GM12873 (cell line): ENCODE measurements around the gene ZNF366.

Experiments used
- CTCF ChIP-seq: IDR thresholded peaks from 2 replicates; pipeline ENCODE4 v1.5.1; 2012; ENCODE audit warnings: low read depth, mild to moderate bottlenecking, moderate library complexity, low read length, control low read depth; ENCODE audit not compliant: insufficient read depth; ENCODE audit errors: missing control alignments

Gene ZNF366

GRCh38 chr5:72433522-72433921 lies 73.7 kb downstream of the ZNF366 start:
- no peak for TF ChIP-seq CTCF

- no peak for TF ChIP-seq CTCF
These were observed 78.5 kb downstream of the ZNF366 start for GRCh38 chr5:72428669-72429068.

- TF ChIP-seq CTCF = no peak
These were observed 79.4 kb downstream of the ZNF366 start for GRCh38 chr5:72427488-72428437.

GRCh38 chr5:72427016-72427415 lies 80.2 kb downstream of the ZNF366 start:
- no peak for TF ChIP-seq CTCF

GRCh38 chr5:72426019-72426418 lies 81.2 kb downstream of the ZNF366 start:
- no peak for TF ChIP-seq CTCF

GRCh38 chr5:72418271-72418670 lies 88.9 kb downstream of the ZNF366 start:
- no peak for TF ChIP-seq CTCF

- no peak for TF ChIP-seq CTCF
These were observed 89.7 kb downstream of the ZNF366 start for GRCh38 chr5:72417333-72418062.
